HepG2 (cell line): ENCODE measurements around the gene HMGCLL1. TPM values are rescaled to one million over a fixed set of nuclear protein-coding genes. Genes with fewer than 3 reads are reported as not detected.

Source experiments
- CBX1 ChIP-seq: IDR thresholded peaks from one replicate; pipeline ENCODE4 v1.6.1; 2016; ENCODE audit warnings: antibody characterized with exemption, low read depth
- EZH2 ChIP-seq: conservative IDR thresholded peaks from 2 replicates; pipeline ENCODE4 v1.6.1; 2012; ENCODE audit warnings: mild to moderate bottlenecking, low read depth, low read length, moderate library complexity
- SETDB1 ChIP-seq: sonication (generic); formaldehyde crosslinking; IDR thresholded peaks from 2 replicates; pipeline ENCODE4 v1.5.1; 2020; ENCODE audit warnings: missing genetic modification reagents, mild to moderate bottlenecking, borderline replicate concordance
- TCF12 ChIP-seq, 2 experiments: fragments of 450-650 bp in 1 of 2; sonication (generic) in 1 of 2; formaldehyde crosslinking in 1 of 2; IDR thresholded peaks; 2 replicates each; pipeline versions ENCODE4 v1.6.1 to v1.8.0; 2017 to 2022; ENCODE audit warnings: antibody characterized with exemption in 1 of 2, mild to moderate bottlenecking in 1 of 2, missing genetic modification reagents in 1 of 2, moderate library complexity in 1 of 2
- THAP11 ChIP-seq: IDR thresholded peaks from 2 replicates; pipeline ENCODE4 v1.6.1; 2016; ENCODE audit warnings: missing biosample characterization, missing genetic modification reagents
- ZFP90 ChIP-seq: sonication (generic); formaldehyde crosslinking; IDR thresholded peaks from 2 replicates; pipeline ENCODE4 v1.8.0; 2022; ENCODE audit warnings: missing genetic modification reagents, mild to moderate bottlenecking, inconsistent platforms, borderline replicate concordance
- ZNF607 ChIP-seq: sonication (generic); formaldehyde crosslinking; IDR thresholded peaks from 2 replicates; pipeline ENCODE4 v1.5.1; 2020; ENCODE audit warnings: missing genetic modification reagents, mild to moderate bottlenecking, borderline replicate concordance
- polyA plus RNA-seq, 8 experiments: library from polyadenylated mRNA; depleted of rRNA in 3 of 8; stranded (reverse) in 7 of 8; unstranded in 1 of 8; fragments of >200 nt; fragmentation: Illumina TruSeq in 4 of 8; extraction: Trizol in 4 of 8; gene quantifications; 2 replicates each; pipeline versions ENCODE4 v1.2.1 to v1.2.3, GENCODE V29; 2011 to 2016; ENCODE audit warnings: low read depth in 4 of 8, missing spikeins in 1 of 8, mixed read lengths in 1 of 8; ENCODE audit not compliant: insufficient read depth in 1 of 8
- total RNA-seq, 5 experiments: library from RNA; depleted of rRNA; stranded (reverse); fragments of >200 nt; fragmentation: Illumina TruSeq; extraction: Trizol; gene quantifications; 2 replicates each; pipeline ENCODE4 v1.2.3, GENCODE V29; 2016; ENCODE audit warnings: low read depth in 1 of 5
- TF ChIP-seq, protein P1 (sequence below): sonication (generic); formaldehyde crosslinking; IDR thresholded peaks from 2 replicates; pipeline ENCODE4 v1.5.0; 2020; ENCODE audit warnings: mild to moderate bottlenecking, missing genetic modification reagents
- TF ChIP-seq, protein P2 (sequence below): sonication (generic); formaldehyde crosslinking; conservative IDR thresholded peaks from 2 replicates; pipeline ENCODE4 v1.4.0; 2020; ENCODE audit warnings: missing genetic modification reagents

HMGCLL1 gene
- total and polyA plus RNA-seq, 2 of the 13 experiments (the other 11 are each of a cell fraction or from before 2014, with no cell fraction given): not detected

DNA sequence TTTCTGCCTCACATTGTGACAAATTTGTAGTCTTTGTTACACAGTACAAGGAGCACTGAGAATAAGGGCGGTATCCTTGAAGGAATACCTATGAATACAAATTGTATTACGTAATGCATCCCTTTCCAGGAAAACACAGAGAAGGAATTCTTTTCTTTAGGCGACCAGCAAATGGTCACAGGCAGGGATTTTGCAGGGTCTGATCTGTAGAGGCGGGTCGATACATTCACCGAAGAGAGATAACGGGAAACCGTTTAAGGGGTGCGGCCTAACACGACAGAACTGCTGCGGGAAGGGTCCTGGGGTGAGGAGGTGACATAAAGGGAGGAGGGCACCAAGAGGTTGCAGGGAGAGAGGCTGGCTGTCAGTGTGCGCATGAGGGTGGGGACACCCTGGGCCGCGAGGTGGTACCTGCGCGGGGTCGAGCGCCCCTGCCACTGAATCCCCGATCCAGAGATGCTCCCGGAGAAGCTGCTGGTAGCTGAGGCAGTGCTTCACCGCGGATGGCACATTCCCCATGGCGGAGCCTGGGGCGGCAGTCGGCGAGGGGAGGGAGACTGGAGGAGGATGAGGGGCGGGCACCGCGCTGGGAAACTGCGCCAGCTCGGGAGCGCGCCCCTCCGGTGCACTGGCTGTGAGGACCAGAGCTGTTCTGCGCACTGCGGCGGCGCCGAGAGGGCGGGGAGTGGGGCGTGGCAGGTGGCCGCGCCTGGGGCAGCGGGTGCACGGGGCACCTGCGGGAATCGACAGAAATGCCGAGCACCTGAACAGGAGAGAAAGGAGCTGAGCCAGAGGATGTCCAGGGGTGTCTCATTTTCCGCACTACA is at the start of gene HMGCLL1 (continued):
- TF ChIP-seq, protein P1, sequence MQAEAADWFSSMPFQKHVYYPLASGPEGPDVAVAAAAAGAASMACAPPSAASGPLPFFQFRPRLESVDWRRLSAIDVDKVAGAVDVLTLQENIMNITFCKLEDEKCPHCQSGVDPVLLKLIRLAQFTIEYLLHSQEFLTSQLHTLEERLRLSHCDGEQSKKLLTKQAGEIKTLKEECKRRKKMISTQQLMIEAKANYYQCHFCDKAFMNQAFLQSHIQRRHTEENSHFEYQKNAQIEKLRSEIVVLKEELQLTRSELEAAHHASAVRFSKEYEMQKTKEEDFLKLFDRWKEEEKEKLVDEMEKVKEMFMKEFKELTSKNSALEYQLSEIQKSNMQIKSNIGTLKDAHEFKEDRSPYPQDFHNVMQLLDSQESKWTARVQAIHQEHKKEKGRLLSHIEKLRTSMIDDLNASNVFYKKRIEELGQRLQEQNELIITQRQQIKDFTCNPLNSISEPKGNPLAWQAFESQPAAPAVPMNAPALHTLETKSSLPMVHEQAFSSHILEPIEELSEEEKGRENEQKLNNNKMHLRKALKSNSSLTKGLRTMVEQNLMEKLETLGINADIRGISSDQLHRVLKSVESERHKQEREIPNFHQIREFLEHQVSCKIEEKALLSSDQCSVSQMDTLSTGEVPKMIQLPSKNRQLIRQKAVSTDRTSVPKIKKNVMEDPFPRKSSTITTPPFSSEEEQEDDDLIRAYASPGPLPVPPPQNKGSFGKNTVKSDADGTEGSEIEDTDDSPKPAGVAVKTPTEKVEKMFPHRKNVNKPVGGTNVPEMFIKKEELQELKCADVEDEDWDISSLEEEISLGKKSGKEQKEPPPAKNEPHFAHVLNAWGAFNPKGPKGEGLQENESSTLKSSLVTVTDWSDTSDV (CRISPR knock-in tag): no peak
- TF ChIP-seq, protein P2, sequence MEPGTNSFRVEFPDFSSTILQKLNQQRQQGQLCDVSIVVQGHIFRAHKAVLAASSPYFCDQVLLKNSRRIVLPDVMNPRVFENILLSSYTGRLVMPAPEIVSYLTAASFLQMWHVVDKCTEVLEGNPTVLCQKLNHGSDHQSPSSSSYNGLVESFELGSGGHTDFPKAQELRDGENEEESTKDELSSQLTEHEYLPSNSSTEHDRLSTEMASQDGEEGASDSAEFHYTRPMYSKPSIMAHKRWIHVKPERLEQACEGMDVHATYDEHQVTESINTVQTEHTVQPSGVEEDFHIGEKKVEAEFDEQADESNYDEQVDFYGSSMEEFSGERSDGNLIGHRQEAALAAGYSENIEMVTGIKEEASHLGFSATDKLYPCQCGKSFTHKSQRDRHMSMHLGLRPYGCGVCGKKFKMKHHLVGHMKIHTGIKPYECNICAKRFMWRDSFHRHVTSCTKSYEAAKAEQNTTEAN (CRISPR knock-in tag): no peak
- TF ChIP-seq CBX1 (no peak), TCF12 (IDR thresholded peaks at IDR 0.05) (no peak), TCF12 (CRISPR knock-in tag; IDR thresholded peaks at IDR 0.05) (no peak), ZNF607 (CRISPR knock-in tag) (no peak), EZH2 (0 out of 2 replicates have a peak, but pooled peaks have one; percentile 61), THAP11 (no peak), SETDB1 (CRISPR knock-in tag) (no peak), ZFP90 (CRISPR knock-in tag) (no peak)
- TF ChIP-seq, all 625 proteins: peak for 7
